Endodermal cell (in vitro differentiated cells): Measurements from ENCODE around the gene POLR2J. TPM values are rescaled to one million over a fixed set of nuclear protein-coding genes. Genes with fewer than 3 reads are reported as not detected.
A peak's percentile ranks its signal among the peaks of the same experiment; 100 is the strongest.
"Not testable (repeated sequence)": the region's sequence is repeated elsewhere in the genome, so short reads cannot be mapped to it uniquely, and the experiment has no call there.

Source experiments
- DNase-seq: peaks from one replicate; pipeline ENCODE4 v3.0.0-alpha.2; 2017
- H3K27ac ChIP-seq: 2 replicates; pipeline ENCODE4 v1.5.1; 2013; ENCODE audit warnings: mild to moderate bottlenecking, low read depth, low read length, moderate library complexity
- H3K27me3 ChIP-seq: 2 replicates; pipeline ENCODE4 v1.6.1; 2013; ENCODE audit warnings: mild to moderate bottlenecking, low read length, moderate library complexity; ENCODE audit not compliant: insufficient read depth, control insufficient read depth, poor library complexity, severe bottlenecking
- H3K36me3 ChIP-seq: 2 replicates; pipeline ENCODE4 v1.7.0; 2013; ENCODE audit warnings: mild to moderate bottlenecking, low read length, moderate library complexity; ENCODE audit not compliant: control insufficient read depth, insufficient read depth
- H3K4me1 ChIP-seq: one replicate; pipeline ENCODE4 v1.7.0; 2013; ENCODE audit warnings: low read length; ENCODE audit not compliant: control insufficient read depth, insufficient read depth
- H3K4me3 ChIP-seq: 2 replicates; pipeline ENCODE4 v1.5.1; 2013; ENCODE audit warnings: mild to moderate bottlenecking, low read length, moderate library complexity
- H3K9ac ChIP-seq: 2 replicates; pipeline ENCODE4 v1.6.1; 2013; ENCODE audit warnings: mild to moderate bottlenecking, low read length, moderate library complexity; ENCODE audit not compliant: poor library complexity, severe bottlenecking; ENCODE audit errors: extremely low read depth
- H3K9me3 ChIP-seq: 2 replicates; pipeline ENCODE4 v1.6.1; 2013; ENCODE audit warnings: mild to moderate bottlenecking, low read length, moderate library complexity; ENCODE audit not compliant: control insufficient read depth
- H3K27ac Mint-ChIP-seq: 2 replicates; pipeline ENCODE4 v1.8.0; 2020; ENCODE audit warnings: mixed read lengths
- H3K27me3 Mint-ChIP-seq: 2 replicates; pipeline ENCODE4 v1.8.0; 2021; ENCODE audit warnings: mild to moderate bottlenecking, mixed read lengths; ENCODE audit not compliant: insufficient read depth
- H3K36me3 Mint-ChIP-seq: 2 replicates; pipeline ENCODE4 v1.8.0; 2020; ENCODE audit warnings: low read depth, mixed read lengths
- H3K4me1 Mint-ChIP-seq: 2 replicates; pipeline ENCODE4 v1.8.0; 2020; ENCODE audit warnings: mixed read lengths
- H3K4me3 Mint-ChIP-seq: 2 replicates; pipeline ENCODE4 v1.8.0; 2020; ENCODE audit warnings: mild to moderate bottlenecking, moderate library complexity, mixed read lengths
- H3K9me3 Mint-ChIP-seq: 2 replicates; pipeline ENCODE4 v1.8.0; 2020; ENCODE audit warnings: mild to moderate bottlenecking, mixed read lengths
- WGBS, 2 experiments: methylation state at CpG; one replicate each; pipeline versions ENCODE4 v1.1.5 to v1.1.7; 2013; ENCODE audit warnings: missing lambda C conversion rate in 2 of 2, mixed read lengths in 1 of 2; ENCODE audit not compliant: insufficient coverage in 1 of 2, insufficient read length in 1 of 2; 5-methylcytosine and 5-hydroxymethylcytosine counted together
- total RNA-seq, 2 donors: library from RNA; stranded (reverse); fragmentation: NEBNext Ultra II Directional in 1 of 2; extraction: Animal tissue kit (Norgen Biotek cat#: 25700) in 1 of 2; gene quantifications; 2 replicates in 1 of 2; 3 replicates in 1 of 2; pipeline ENCODE4 v1.2.1, GENCODE V29; 2021
- TF ChIP-seq, protein P1 (sequence below): fragments of 200-600 bp; sonication (generic); conservative IDR thresholded peaks from 2 replicates; pipeline ENCODE4 v1.5.0; 2021; ENCODE audit warnings: antibody characterized with exemption, mild to moderate bottlenecking

Gene POLR2J
- total RNA-seq, 2 donors from 2014 or later = 48.6 to 59.0 TPM

DNA sequence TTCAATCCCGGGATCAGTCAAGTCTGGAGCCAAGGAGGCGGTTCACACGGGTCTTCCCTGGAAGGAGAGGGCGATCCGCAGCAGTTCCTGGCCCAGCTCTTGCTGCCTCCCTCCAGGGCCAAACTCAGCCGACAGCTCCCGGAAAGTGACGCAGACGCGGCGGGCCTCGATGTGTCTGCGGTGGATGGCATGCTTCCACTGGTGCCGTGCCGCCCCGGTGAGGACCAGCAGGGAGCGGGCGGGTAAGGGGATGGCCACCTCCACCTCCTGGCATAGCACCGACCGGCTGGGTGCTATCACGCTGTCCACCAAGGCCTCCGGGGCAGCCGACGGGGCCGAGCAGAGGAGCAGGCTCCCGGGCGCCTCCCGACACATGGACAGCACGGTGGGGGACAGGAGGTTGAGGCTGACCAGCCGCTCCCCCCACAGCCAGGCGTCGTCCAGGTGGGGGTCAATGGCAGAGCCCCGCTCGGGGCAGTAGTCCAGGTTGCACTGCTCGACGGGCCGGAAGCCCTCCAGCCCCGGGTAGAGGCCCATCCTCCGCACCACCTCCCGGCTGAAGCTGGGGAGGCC is 21.3 kb downstream of the POLR2J start:
- Mint-ChIP-seq H3K27me3 (no peaks in the 10 kb centered on the region), H3K4me3 (no peak overlapping the region), H3K27ac (no peak overlapping the region), H3K4me1 (no peaks in the 10 kb centered on the region), H3K36me3 (peaks cover 31% of the 10 kb centered on the region), H3K9me3 (no peaks in the 10 kb centered on the region)
- H3K9ac ChIP-seq = no peak overlapping the region
- H3K27me3 ChIP-seq = no peaks in the 10 kb centered on the region
- H3K4me3 ChIP-seq = no peak overlapping the region
- no peak overlapping the region for H3K27ac ChIP-seq
- TF ChIP-seq, protein P1, sequence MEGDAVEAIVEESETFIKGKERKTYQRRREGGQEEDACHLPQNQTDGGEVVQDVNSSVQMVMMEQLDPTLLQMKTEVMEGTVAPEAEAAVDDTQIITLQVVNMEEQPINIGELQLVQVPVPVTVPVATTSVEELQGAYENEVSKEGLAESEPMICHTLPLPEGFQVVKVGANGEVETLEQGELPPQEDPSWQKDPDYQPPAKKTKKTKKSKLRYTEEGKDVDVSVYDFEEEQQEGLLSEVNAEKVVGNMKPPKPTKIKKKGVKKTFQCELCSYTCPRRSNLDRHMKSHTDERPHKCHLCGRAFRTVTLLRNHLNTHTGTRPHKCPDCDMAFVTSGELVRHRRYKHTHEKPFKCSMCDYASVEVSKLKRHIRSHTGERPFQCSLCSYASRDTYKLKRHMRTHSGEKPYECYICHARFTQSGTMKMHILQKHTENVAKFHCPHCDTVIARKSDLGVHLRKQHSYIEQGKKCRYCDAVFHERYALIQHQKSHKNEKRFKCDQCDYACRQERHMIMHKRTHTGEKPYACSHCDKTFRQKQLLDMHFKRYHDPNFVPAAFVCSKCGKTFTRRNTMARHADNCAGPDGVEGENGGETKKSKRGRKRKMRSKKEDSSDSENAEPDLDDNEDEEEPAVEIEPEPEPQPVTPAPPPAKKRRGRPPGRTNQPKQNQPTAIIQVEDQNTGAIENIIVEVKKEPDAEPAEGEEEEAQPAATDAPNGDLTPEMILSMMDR = no peak
- DNase-seq = no peak
- peaks cover 9% of the 10 kb centered on the region for H3K36me3 ChIP-seq
- H3K9me3 ChIP-seq = no peaks in the 10 kb centered on the region
- no peaks in the 10 kb centered on the region for H3K4me1 ChIP-seq
- 96 to 97% methylated on average over 28 to 40 of the region's 40 CpGs for WGBS, 2 experiments

DNA sequence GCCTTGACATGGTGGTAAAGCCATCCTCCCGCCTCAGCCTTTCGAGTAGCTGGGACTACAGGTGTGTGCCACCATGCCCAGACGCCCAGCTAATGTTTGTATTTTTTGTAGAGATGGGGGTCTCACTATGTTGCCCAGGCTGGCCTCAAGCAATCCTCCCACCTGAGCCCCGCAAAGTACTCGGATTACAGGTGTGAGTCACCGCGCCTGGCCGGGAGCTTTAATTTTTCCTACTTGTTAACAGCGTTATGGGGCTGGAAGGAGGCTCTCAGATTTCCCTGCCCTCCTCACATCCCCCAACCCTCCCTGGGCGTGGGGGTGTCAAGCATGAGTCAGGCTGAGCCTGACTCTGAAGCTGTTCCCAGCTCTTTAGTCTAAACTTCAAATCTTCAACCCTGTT is 22.4 kb downstream of the POLR2J start:
- Mint-ChIP-seq H3K4me1 (no peaks in the 10 kb centered on the region), H3K27me3 (no peaks in the 10 kb centered on the region), H3K9me3 (no peaks in the 10 kb centered on the region), H3K27ac (no peak overlapping the region), H3K4me3 (no peak overlapping the region), H3K36me3 (peaks cover 26% of the 10 kb centered on the region)
- Histone ChIP-seq H3K4me3 (no peak overlapping the region), H3K9me3 (no peaks in the 10 kb centered on the region), H3K4me1 (no peaks in the 10 kb centered on the region), H3K27me3 (no peaks in the 10 kb centered on the region), H3K27ac (no peak overlapping the region), H3K9ac (no peak overlapping the region), H3K36me3 (peaks cover 9% of the 10 kb centered on the region)
- 82 to 95% methylated on average over 7 to 10 of the region's 10 CpGs for WGBS, 2 experiments
- peak; percentile 39 for DNase-seq
- TF ChIP-seq, protein P1 = no peak

DNA sequence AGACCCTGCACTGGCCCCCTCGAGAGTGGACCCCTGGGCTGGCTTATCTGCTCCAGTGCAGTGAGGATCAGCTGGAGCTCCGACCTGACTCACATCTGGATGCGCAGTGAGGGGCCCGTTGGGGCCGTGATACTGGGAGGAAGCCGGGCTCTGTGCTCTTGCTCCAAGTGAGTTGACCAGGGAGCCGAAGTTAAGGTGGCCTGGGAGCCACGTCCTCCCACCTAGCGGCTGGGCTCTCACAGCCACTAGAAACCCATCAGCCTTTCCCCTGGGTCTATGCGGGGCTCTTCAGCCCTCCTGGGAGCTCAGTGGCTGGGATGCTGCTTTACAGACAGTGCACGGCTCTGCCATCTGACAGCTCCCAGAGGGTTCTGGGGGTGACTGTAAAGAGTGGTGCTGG is 23.1 kb downstream of the POLR2J start:
- Histone ChIP-seq H3K9me3 (no peaks in the 10 kb centered on the region), H3K27me3 (no peaks in the 10 kb centered on the region), H3K4me3 (no peak overlapping the region), H3K9ac (no peak overlapping the region), H3K36me3 (peaks cover 9% of the 10 kb centered on the region), H3K4me1 (no peaks in the 10 kb centered on the region), H3K27ac (no peak overlapping the region)
- Mint-ChIP-seq H3K36me3 (peaks cover 23% of the 10 kb centered on the region), H3K9me3 (no peaks in the 10 kb centered on the region), H3K4me3 (no peak overlapping the region), H3K4me1 (no peaks in the 10 kb centered on the region), H3K27me3 (no peaks in the 10 kb centered on the region), H3K27ac (no peak overlapping the region)
- TF ChIP-seq, protein P1 = no peak
- peak; percentile 43 for DNase-seq
- WGBS, 2 experiments = 91 to 100% methylated on average over 9 to 11 of the region's 11 CpGs

DNA sequence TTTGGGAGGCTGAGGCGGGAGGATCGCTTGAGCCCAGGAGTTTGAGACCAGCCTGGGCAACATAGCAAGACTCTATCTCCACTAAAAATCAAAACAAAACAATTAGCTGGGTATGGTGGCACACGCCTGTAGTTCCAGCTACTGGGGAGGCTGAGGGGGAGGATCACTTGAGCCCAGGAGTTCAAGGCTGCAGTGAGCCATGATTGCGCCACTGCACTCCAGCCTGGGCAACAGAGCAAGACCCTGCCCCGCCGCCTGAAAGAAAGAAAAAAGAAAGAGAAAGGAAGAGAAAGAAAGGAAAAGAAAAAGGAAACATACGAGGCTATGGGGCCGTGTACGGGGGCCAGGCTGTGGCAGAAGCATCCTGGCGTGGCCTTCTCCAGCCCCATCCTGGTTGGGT is 23.8 kb downstream of the POLR2J start:
- not testable (repeated sequence) for H3K27ac Mint-ChIP-seq, H3K4me1 Mint-ChIP-seq, H3K36me3 ChIP-seq, H3K4me1 ChIP-seq, DNase-seq, H3K27me3 Mint-ChIP-seq, H3K4me3 ChIP-seq, H3K9ac ChIP-seq, H3K9me3 Mint-ChIP-seq, H3K27me3 ChIP-seq, H3K27ac ChIP-seq, H3K9me3 ChIP-seq, H3K4me3 Mint-ChIP-seq
- peaks cover 22% of the 10 kb centered on the region for H3K36me3 Mint-ChIP-seq
- 90 to 94% methylated on average over 7 to 10 of the region's 10 CpGs for WGBS, 2 experiments
